Smooth muscle cell (in vitro differentiated cells): Measurements from ENCODE around the gene ACTBL2. TPM values are rescaled to one million over a fixed set of nuclear protein-coding genes. Genes with fewer than 3 reads are reported as not detected.
A peak's percentile ranks its signal among the peaks of the same experiment; 100 is the strongest.

Source experiments
- DNase-seq: peaks from one replicate; lab custom pipeline; 2025; ENCODE audit not compliant: unreplicated experiment; lab: John Stamatoyannopoulos, UW
- H2AFZ ChIP-seq: fragments of 200-600 bp; sonication (generic); 2 replicates; pipeline ENCODE4 v1.6.0; 2016; ENCODE audit warnings: antibody characterized with exemption, low read depth, mild to moderate bottlenecking
- H3F3A ChIP-seq: fragments of 200-600 bp; sonication (generic); 2 replicates; pipeline ENCODE4 v1.6.0; 2017; ENCODE audit warnings: antibody characterized with exemption, low read depth
- H3K27ac ChIP-seq: fragments of 200-600 bp; sonication (generic); 2 replicates; pipeline ENCODE4 v1.5.1; 2016; ENCODE audit warnings: low read depth, mild to moderate bottlenecking
- H3K27me3 ChIP-seq: fragments of 200-600 bp; sonication (generic); 2 replicates; pipeline ENCODE4 v1.6.1; 2016; ENCODE audit warnings: low read depth, mild to moderate bottlenecking
- H3K36me3 ChIP-seq: fragments of 200-600 bp; sonication (generic); 2 replicates; pipeline ENCODE4 v1.5.1; 2016; ENCODE audit warnings: low read depth
- H3K4me1 ChIP-seq: fragments of 200-600 bp; sonication (generic); 2 replicates; pipeline ENCODE4 v1.5.1; 2016; ENCODE audit warnings: low read depth
- H3K4me2 ChIP-seq: fragments of 200-600 bp; sonication (generic); 2 replicates; pipeline ENCODE4 v1.6.0; 2016; ENCODE audit warnings: mild to moderate bottlenecking
- H3K4me3 ChIP-seq: fragments of 200-600 bp; sonication (generic); 2 replicates; pipeline ENCODE4 v1.5.1; 2016; ENCODE audit warnings: mild to moderate bottlenecking
- H3K79me2 ChIP-seq: fragments of 200-600 bp; sonication (generic); 2 replicates; pipeline ENCODE4 v1.6.0; 2016; ENCODE audit warnings: low read depth, mild to moderate bottlenecking
- H3K9ac ChIP-seq: fragments of 200-600 bp; sonication (generic); 2 replicates; pipeline ENCODE4 v1.6.0; 2016; ENCODE audit warnings: low read depth
- H3K9me3 ChIP-seq: fragments of 200-600 bp; sonication (generic); replicated peaks from 2 replicates; pipeline ENCODE4 v1.5.1; 2016; ENCODE audit warnings: low read depth
- H4K20me1 ChIP-seq: fragments of 200-600 bp; sonication (generic); 2 replicates; pipeline ENCODE4 v1.6.0; 2016; ENCODE audit warnings: low read depth
- WGBS: methylation state at CpG from one replicate; pipeline ENCODE4 v1.1.7; 2016; ENCODE audit warnings: low lambda C conversion rate; 5-methylcytosine and 5-hydroxymethylcytosine counted together
- polyA plus RNA-seq: library from polyadenylated mRNA; unstranded; fragments of >200 nt; fragmentation: Nextera tagmentation; extraction: Ambion mirVana; gene quantifications from 2 replicates; pipeline ENCODE4 v1.2.1, GENCODE V29; 2016
- total RNA-seq: library from RNA; depleted of rRNA; stranded (reverse); fragments of >200 nt; gene quantifications from 2 replicates; pipeline ENCODE4 v1.2.3, GENCODE V29; 2014
- TF ChIP-seq, protein P1 (sequence below): fragments of 200-600 bp; sonication (generic); IDR thresholded peaks from 2 replicates; pipeline ENCODE4 v1.5.1; 2017; ENCODE audit warnings: borderline replicate concordance, mild to moderate bottlenecking, antibody characterized with exemption; ENCODE audit not compliant: insufficient read depth, poor library complexity, severe bottlenecking

ACTBL2 gene
- total and polyA plus RNA-seq, 2 experiments from 2014 or later, result 1.3 to 3.6 TPM

DNA sequence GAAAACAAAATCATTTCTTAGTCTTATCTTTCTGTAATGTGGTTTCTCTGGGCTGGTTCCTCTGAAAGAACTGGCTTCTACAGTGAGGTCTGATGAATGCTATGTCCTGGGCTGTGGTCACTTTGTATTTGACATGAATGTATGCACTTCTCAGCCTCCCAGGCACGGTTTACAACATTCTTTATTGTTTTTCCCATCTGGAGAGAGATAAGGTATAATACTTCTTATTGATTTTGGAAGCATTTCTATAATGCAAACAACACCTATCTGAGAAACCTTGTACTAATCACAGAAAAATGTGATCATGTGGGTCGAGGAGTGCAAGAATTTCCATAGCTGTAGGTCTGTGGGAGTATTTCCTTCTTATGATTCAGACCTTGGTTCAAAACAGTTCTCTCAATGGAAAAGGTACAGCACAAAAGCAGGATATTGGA, 46.9 kb downstream of the ACTBL2 start:
- Histone ChIP-seq H4K20me1 (no peaks in the 10 kb centered on the region), H3K9ac (peak overlapping the region; percentile 55), H3K27ac (peak overlapping the region; percentile 91), H3K36me3 (no peaks in the 10 kb centered on the region), H3K27me3 (no peaks in the 10 kb centered on the region), H3K4me3 (no peak overlapping the region), H3K79me2 (no peaks in the 10 kb centered on the region), H3K4me2 (peak overlapping the region; percentile 62), H2AFZ (no peak overlapping the region), H3K4me1 (peaks cover 4% of the 10 kb centered on the region), H3K9me3 (no peaks in the 10 kb centered on the region), H3F3A (peaks cover 7% of the 10 kb centered on the region)
- TF ChIP-seq, protein P1, sequence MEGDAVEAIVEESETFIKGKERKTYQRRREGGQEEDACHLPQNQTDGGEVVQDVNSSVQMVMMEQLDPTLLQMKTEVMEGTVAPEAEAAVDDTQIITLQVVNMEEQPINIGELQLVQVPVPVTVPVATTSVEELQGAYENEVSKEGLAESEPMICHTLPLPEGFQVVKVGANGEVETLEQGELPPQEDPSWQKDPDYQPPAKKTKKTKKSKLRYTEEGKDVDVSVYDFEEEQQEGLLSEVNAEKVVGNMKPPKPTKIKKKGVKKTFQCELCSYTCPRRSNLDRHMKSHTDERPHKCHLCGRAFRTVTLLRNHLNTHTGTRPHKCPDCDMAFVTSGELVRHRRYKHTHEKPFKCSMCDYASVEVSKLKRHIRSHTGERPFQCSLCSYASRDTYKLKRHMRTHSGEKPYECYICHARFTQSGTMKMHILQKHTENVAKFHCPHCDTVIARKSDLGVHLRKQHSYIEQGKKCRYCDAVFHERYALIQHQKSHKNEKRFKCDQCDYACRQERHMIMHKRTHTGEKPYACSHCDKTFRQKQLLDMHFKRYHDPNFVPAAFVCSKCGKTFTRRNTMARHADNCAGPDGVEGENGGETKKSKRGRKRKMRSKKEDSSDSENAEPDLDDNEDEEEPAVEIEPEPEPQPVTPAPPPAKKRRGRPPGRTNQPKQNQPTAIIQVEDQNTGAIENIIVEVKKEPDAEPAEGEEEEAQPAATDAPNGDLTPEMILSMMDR, result no peak
- WGBS, result 5% methylated on average over 2 of the region's 2 CpGs
- DNase-seq, result no peak

DNA sequence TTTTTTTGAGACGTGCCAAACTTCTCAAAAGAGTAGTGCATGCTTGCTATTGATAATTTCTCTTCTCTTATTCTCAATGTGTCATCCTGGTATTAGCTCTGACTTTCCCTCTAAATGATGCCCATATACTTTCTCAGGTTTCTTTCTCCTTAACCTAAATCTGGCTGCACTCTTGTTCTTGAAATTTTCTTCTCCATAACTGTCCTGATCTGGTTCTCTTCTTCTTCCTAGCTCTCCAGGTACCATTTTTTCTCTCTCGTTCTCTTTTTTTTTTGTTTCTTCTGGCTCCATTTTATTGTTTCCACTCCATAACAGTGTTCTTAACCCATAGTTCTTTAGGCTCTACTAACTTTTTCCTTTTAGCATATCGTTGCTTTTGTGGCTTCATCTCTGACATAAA, 47.9 kb downstream of the ACTBL2 start:
- Histone ChIP-seq H3K27me3 (no peaks in the 10 kb centered on the region), H3K4me2 (peak overlapping the region; percentile 5), H3K36me3 (no peaks in the 10 kb centered on the region), H3F3A (peaks cover 7% of the 10 kb centered on the region), H4K20me1 (no peaks in the 10 kb centered on the region), H3K79me2 (no peaks in the 10 kb centered on the region), H3K27ac (peak overlapping the region; percentile 91), H2AFZ (no peak overlapping the region), H3K4me3 (no peak overlapping the region), H3K9me3 (no peaks in the 10 kb centered on the region), H3K4me1 (peaks cover 4% of the 10 kb centered on the region), H3K9ac (no peak overlapping the region)
- DNase-seq, result no peak
- TF ChIP-seq, protein P1, result no peak
- WGBS, result 68% methylated on average over 3 of the region's 3 CpGs

DNA sequence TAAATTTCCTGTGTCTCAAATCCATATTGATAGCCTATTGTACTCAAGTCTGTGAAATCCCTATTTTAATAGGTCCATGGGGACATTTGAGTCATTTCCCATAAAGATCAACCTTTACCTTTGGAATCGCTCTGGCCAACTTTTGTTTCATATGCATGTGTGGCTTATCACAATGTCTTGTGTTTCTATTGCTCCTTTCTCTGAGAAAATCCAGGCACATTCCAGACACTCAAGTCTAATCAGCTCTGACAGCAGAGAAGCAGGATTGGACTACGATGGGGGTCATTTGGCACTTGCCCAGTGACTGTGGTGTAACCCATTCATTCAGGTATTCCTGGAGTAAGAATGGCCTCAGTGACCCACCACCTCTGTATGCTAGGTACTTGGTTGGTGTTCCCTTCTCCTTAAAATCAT, 48.4 kb downstream of the ACTBL2 start:
- Histone ChIP-seq H3K36me3 (no peaks in the 10 kb centered on the region), H2AFZ (no peak overlapping the region), H4K20me1 (no peaks in the 10 kb centered on the region), H3K9ac (no peak overlapping the region), H3F3A (peaks cover 7% of the 10 kb centered on the region), H3K79me2 (no peaks in the 10 kb centered on the region), H3K27me3 (no peaks in the 10 kb centered on the region), H3K27ac (peak overlapping the region; percentile 91), H3K4me3 (no peak overlapping the region), H3K9me3 (no peaks in the 10 kb centered on the region), H3K4me1 (peaks cover 4% of the 10 kb centered on the region), H3K4me2 (peak overlapping the region; percentile 5)
- WGBS, result 17% methylated on average over 2 of the region's 2 CpGs
- TF ChIP-seq, protein P1, result no peak
- no peak for DNase-seq

DNA sequence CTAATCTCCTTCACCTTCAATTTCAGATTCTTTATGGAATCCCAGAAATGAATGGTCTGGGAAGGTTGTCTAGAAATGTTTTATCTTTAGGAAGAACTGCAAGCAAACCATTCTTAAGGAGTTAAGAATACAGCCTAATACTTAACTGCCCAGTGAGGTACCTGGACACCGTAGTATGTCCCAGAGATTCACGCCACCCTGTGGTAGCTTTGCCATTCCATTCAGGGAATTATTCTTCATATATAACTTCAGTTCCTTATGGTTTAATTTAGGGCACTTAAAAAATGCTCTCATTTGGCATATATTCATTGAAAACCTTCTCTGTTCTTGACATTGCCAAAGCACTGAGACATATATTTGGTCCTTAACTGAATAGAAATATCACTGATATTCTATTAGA, 49.7 kb downstream of the ACTBL2 start:
- WGBS, result 96% methylated on average over 2 of the region's 2 CpGs
- H3K4me1 ChIP-seq, result no peaks in the 10 kb centered on the region
- peak overlapping the region; percentile 7 for H2AFZ ChIP-seq
- no peaks in the 10 kb centered on the region for H3F3A ChIP-seq
- H3K79me2 ChIP-seq, result no peaks in the 10 kb centered on the region
- no peaks in the 10 kb centered on the region for H3K27me3 ChIP-seq
- TF ChIP-seq, protein P1, result no peak
- H3K36me3 ChIP-seq, result no peaks in the 10 kb centered on the region
- no peak for DNase-seq
- H4K20me1 ChIP-seq, result no peaks in the 10 kb centered on the region
- peak overlapping the region; percentile 4 for H3K27ac ChIP-seq
- no peak overlapping the region for H3K9ac ChIP-seq
- H3K4me2 ChIP-seq, result no peak overlapping the region
- no peaks in the 10 kb centered on the region for H3K9me3 ChIP-seq
- H3K4me3 ChIP-seq, result no peak overlapping the region
